PFSK-1 (cell line): ENCODE results near the gene LILRA6.

Source experiments
- POLR2AphosphoS5 ChIP-seq: IDR thresholded peaks from 2 replicates; pipeline ENCODE4 v1.6.1; 2012; ENCODE audit warnings: low read depth, mild to moderate bottlenecking, control low read depth, low read length, moderate library complexity
- SIN3A ChIP-seq: IDR thresholded peaks from 2 replicates; pipeline ENCODE4 v1.6.1; 2012; ENCODE audit warnings: mild to moderate bottlenecking, low read length, moderate library complexity, borderline replicate concordance; ENCODE audit not compliant: insufficient read depth
- TAF1 ChIP-seq: IDR thresholded peaks from 2 replicates; pipeline ENCODE4 v1.6.1; 2012; ENCODE audit warnings: low read length, control low read depth, borderline replicate concordance; ENCODE audit not compliant: insufficient read depth
- TF ChIP-seq, protein P1 (sequence below), 2 experiments: IDR thresholded peaks; 2 replicates each; pipeline versions ENCODE4 v1.6.1 to v1.8.0; 2011 to 2012; ENCODE audit warnings: low read depth in 2 of 2, low read length in 2 of 2, control low read depth in 1 of 2, inconsistent platforms in 1 of 2, mild to moderate bottlenecking in 1 of 2, moderate library complexity in 1 of 2; ENCODE audit not compliant: insufficient read depth in 1 of 2

GRCh38 chr19:54287456-54287855, 44.9 kb upstream of the LILRA6 start:
- no peak for TF ChIP-seq POLR2AphosphoS5
- TF ChIP-seq TAF1 = no peak
- TF ChIP-seq, protein P1, sequence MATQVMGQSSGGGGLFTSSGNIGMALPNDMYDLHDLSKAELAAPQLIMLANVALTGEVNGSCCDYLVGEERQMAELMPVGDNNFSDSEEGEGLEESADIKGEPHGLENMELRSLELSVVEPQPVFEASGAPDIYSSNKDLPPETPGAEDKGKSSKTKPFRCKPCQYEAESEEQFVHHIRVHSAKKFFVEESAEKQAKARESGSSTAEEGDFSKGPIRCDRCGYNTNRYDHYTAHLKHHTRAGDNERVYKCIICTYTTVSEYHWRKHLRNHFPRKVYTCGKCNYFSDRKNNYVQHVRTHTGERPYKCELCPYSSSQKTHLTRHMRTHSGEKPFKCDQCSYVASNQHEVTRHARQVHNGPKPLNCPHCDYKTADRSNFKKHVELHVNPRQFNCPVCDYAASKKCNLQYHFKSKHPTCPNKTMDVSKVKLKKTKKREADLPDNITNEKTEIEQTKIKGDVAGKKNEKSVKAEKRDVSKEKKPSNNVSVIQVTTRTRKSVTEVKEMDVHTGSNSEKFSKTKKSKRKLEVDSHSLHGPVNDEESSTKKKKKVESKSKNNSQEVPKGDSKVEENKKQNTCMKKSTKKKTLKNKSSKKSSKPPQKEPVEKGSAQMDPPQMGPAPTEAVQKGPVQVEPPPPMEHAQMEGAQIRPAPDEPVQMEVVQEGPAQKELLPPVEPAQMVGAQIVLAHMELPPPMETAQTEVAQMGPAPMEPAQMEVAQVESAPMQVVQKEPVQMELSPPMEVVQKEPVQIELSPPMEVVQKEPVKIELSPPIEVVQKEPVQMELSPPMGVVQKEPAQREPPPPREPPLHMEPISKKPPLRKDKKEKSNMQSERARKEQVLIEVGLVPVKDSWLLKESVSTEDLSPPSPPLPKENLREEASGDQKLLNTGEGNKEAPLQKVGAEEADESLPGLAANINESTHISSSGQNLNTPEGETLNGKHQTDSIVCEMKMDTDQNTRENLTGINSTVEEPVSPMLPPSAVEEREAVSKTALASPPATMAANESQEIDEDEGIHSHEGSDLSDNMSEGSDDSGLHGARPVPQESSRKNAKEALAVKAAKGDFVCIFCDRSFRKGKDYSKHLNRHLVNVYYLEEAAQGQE (IDR thresholded peaks at IDR 0.05; ENCODE audit: insufficient read depth in 1 of 2, low read depth in 2 of 2, low read length in 2 of 2) = no peak
- TF ChIP-seq SIN3A = no peak
